Skeletal muscle tissue (tissue), 4 donors: Measurements from ENCODE around the gene DYNC1I1. TPM values are rescaled to one million over a fixed set of nuclear protein-coding genes. Genes with fewer than 3 reads are reported as not detected.

Experiments
- H3K27ac ChIP-seq: one replicate; pipeline ENCODE4 v1.7.0; 2013; ENCODE audit warnings: mild to moderate bottlenecking, low read depth, low read length, inconsistent platforms
- H3K27me3 ChIP-seq, 3 donors: one replicate each; pipeline ENCODE4 v1.7.0; 2013; ENCODE audit warnings: low read length in 3 of 3; ENCODE audit not compliant: control insufficient read depth in 3 of 3, insufficient read depth in 3 of 3
- H3K36me3 ChIP-seq, 3 donors: one replicate each; pipeline ENCODE4 v1.7.0; 2013; ENCODE audit warnings: low read length in 3 of 3; ENCODE audit not compliant: control insufficient read depth in 3 of 3, insufficient read depth in 3 of 3
- H3K4me1 ChIP-seq, 3 donors: one replicate each; pipeline ENCODE4 v1.7.0; 2013; ENCODE audit warnings: low read length in 3 of 3, mild to moderate bottlenecking in 3 of 3; ENCODE audit not compliant: control insufficient read depth in 3 of 3, insufficient read depth in 3 of 3
- H3K4me3 ChIP-seq, 3 donors: one replicate each; pipeline ENCODE4 v1.7.0; 2013; ENCODE audit warnings: low read length in 3 of 3
- H3K9ac ChIP-seq, 3 donors: one replicate each; pipeline ENCODE4 v1.7.0; 2013; ENCODE audit warnings: low read length in 3 of 3, mild to moderate bottlenecking in 3 of 3, moderate library complexity in 2 of 3, low read depth in 1 of 3
- H3K9me3 ChIP-seq, 3 donors: one replicate each; pipeline ENCODE4 v1.7.0; 2013; ENCODE audit warnings: low read length in 3 of 3; ENCODE audit not compliant: control insufficient read depth in 3 of 3
- total RNA-seq: library from RNA; depleted of rRNA; stranded (reverse); fragments of >200 nt; gene quantifications from one replicate; pipeline ENCODE4 v1.2.3, GENCODE V29; 2014
- donor health status: Osteomylitis.

Gene DYNC1I1
- total RNA-seq, 1 donor from 2014 or later: 1.6 TPM

- H3K36me3 ChIP-seq: no peaks in the 10 kb centered on the region
- H3K9ac ChIP-seq: no peak overlapping the region
- no peaks in the 10 kb centered on the region for H3K4me1 ChIP-seq
- H3K27ac ChIP-seq: no peak overlapping the region
- H3K4me3 ChIP-seq: no peak overlapping the region
- H3K9me3 ChIP-seq: peaks cover 0 to 6% (median 2%) of the 10 kb centered on the region in 3 donors
- H3K27me3 ChIP-seq: no peaks in the 10 kb centered on the region
Observed at GRCh38 chr7:96100737-96101136, 328.4 kb downstream of the DYNC1I1 start.

GRCh38 chr7:96102096-96102811, 329.9 kb downstream of the DYNC1I1 start:
- no peaks in the 10 kb centered on the region for H3K4me1 ChIP-seq

GRCh38 chr7:96104984-96105383, 332.6 kb downstream of the DYNC1I1 start:
- no peaks in the 10 kb centered on the region for H3K36me3 ChIP-seq

More at GRCh38 chr7:96102096-96102811, 329.9 kb downstream of the DYNC1I1 start:
- Histone ChIP-seq H3K36me3 (no peaks in the 10 kb centered on the region), H3K27ac (no peak overlapping the region), H3K9ac (no peak overlapping the region), H3K27me3 (no peaks in the 10 kb centered on the region), H3K9me3 (peaks cover 0 to 6% (median 2%) of the 10 kb centered on the region in 3 donors), H3K4me3 (no peak overlapping the region)

GRCh38 chr7:96111405-96111804, 339.1 kb downstream of the DYNC1I1 start:
- H3K9ac ChIP-seq: no peak overlapping the region
- H3K9me3 ChIP-seq: no peaks in the 10 kb centered on the region
- no peaks in the 10 kb centered on the region for H3K4me1 ChIP-seq
- no peaks in the 10 kb centered on the region for H3K36me3 ChIP-seq
- H3K27ac ChIP-seq: no peak overlapping the region
- H3K27me3 ChIP-seq: no peaks in the 10 kb centered on the region
- no peak overlapping the region for H3K4me3 ChIP-seq

More at GRCh38 chr7:96104984-96105383, 332.6 kb downstream of the DYNC1I1 start:
- Histone ChIP-seq H3K4me1 (no peaks in the 10 kb centered on the region), H3K4me3 (no peak overlapping the region), H3K9ac (no peak overlapping the region), H3K27ac (no peak overlapping the region), H3K27me3 (no peaks in the 10 kb centered on the region), H3K9me3 (peaks cover 0 to under 1% (median 0%) of the 10 kb centered on the region in 3 donors)

- no peaks in the 10 kb centered on the region for H3K36me3 ChIP-seq
- H3K4me1 ChIP-seq: no peaks in the 10 kb centered on the region
- no peak overlapping the region for H3K4me3 ChIP-seq
- H3K9me3 ChIP-seq: no peaks in the 10 kb centered on the region
- H3K27me3 ChIP-seq: no peaks in the 10 kb centered on the region
- H3K27ac ChIP-seq: no peak overlapping the region
- no peak overlapping the region for H3K9ac ChIP-seq
Observed at GRCh38 chr7:96114190-96114589, 341.8 kb downstream of the DYNC1I1 start.

GRCh38 chr7:96116173-96116572, 343.8 kb downstream of the DYNC1I1 start:
- no peak overlapping the region for H3K9ac ChIP-seq
- H3K27ac ChIP-seq: no peak overlapping the region
- H3K4me1 ChIP-seq: no peaks in the 10 kb centered on the region
- no peaks in the 10 kb centered on the region for H3K27me3 ChIP-seq
- H3K36me3 ChIP-seq: peaks cover 5 to 6% (median 5%) of the 10 kb centered on the region in 3 donors
- H3K4me3 ChIP-seq: no peak overlapping the region
- no peaks in the 10 kb centered on the region for H3K9me3 ChIP-seq

GRCh38 chr7:96118449-96119001, 346.2 kb downstream of the DYNC1I1 start:
- H3K9me3 ChIP-seq: no peaks in the 10 kb centered on the region
- no peaks in the 10 kb centered on the region for H3K4me1 ChIP-seq
- H3K27ac ChIP-seq: no peak overlapping the region
- peaks cover 5 to 12% (median 12%) of the 10 kb centered on the region in 3 donors for H3K36me3 ChIP-seq
- no peak overlapping the region for H3K4me3 ChIP-seq
- no peaks in the 10 kb centered on the region for H3K27me3 ChIP-seq
- H3K9ac ChIP-seq: no peak overlapping the region

- Histone ChIP-seq H3K27me3 (no peaks in the 10 kb centered on the region), H3K4me1 (no peaks in the 10 kb centered on the region), H3K4me3 (no peak overlapping the region), H3K36me3 (peaks cover 5 to 12% (median 12%) of the 10 kb centered on the region in 3 donors), H3K27ac (no peak overlapping the region), H3K9me3 (no peaks in the 10 kb centered on the region), H3K9ac (no peak overlapping the region)
Observed at GRCh38 chr7:96120445-96121225, 348.3 kb downstream of the DYNC1I1 start.

- Histone ChIP-seq H3K36me3 (peaks cover 5 to 12% (median 12%) of the 10 kb centered on the region in 3 donors), H3K27me3 (no peaks in the 10 kb centered on the region), H3K9ac (no peak overlapping the region), H3K4me1 (no peaks in the 10 kb centered on the region), H3K9me3 (no peaks in the 10 kb centered on the region), H3K4me3 (no peak overlapping the region), H3K27ac (no peak overlapping the region)
Observed at GRCh38 chr7:96121752-96122151, 349.4 kb downstream of the DYNC1I1 start.

- no peak overlapping the region for H3K27ac ChIP-seq
- H3K4me1 ChIP-seq: no peaks in the 10 kb centered on the region
- no peaks in the 10 kb centered on the region for H3K27me3 ChIP-seq
- no peak overlapping the region for H3K9ac ChIP-seq
- H3K36me3 ChIP-seq: peaks cover 5 to 12% (median 12%) of the 10 kb centered on the region in 3 donors
- H3K4me3 ChIP-seq: no peak overlapping the region
- H3K9me3 ChIP-seq: no peaks in the 10 kb centered on the region
Observed at GRCh38 chr7:96122746-96123145, 350.4 kb downstream of the DYNC1I1 start.
